Activated gamma-delta T cell treated with Interleukin-2 at 50 U/mL for 16 hours (primary cell): Measurements from ENCODE around the gene ARHGAP6.

Experiments
- DNase-seq: peaks from one replicate; pipeline ENCODE4 v3.0.0-alpha.2; 2020

ARHGAP6 gene

DNA sequence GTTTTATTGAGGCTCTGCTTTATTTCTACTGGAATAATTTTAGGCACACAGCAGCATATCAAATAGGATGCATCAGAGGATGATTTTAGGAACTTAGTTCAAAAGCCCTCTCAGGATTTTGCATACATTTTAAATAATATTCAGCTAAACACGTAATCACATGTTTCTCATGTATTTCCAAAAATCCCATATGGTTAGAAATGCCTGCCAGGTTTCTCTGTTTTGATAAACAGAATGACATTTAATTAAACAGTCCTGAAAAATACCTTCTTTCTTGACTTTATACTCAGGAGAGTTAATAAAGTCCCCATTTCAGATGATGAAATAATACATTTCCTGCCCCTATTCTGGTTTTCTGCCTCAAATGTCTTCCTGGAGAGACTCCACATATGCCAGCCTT, 459.0 kb downstream of the ARHGAP6 start:
- no peak for DNase-seq

DNA sequence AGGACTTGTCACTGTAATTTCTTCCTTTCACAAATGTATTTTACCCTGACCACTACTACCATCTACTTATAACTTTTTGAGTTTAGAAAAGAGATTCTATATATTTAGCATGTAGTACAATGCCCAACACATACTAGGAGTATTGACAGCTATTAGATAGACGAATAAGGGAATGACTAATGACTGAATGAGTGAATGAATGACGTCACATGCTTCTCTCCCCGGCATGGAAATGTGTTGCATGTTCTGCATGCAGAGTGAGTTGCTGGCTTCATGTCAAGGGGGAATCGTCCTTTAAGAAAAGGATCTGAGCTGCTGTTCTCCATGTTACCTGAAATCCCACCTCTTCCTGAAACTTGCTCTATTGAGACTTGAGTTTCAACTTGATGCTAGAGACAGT, 459.9 kb downstream of the ARHGAP6 start:
- DNase-seq: no peak

- no peak for DNase-seq
Measured at GRCh38 chrX:11197671-11198070, 468.0 kb downstream of the ARHGAP6 start.

DNA sequence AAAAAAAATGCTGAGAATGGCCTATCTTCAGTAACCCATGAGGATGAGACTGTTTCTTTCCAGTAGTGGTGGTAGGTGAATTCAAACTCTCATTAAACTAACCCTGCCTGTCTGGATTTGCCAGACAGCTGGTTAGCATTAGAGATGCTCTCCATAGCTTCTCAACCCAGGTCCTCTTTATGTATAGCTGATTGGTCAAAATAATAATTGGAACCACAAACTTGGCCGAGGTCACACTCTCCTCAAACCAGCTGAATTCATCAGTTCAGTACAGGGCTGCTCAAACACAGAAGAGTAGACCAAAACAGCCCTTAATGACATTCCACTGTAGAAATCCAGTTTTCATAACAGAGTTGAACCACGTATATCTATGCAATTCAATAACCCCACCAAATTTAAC, 469.2 kb downstream of the ARHGAP6 start:
- DNase-seq: no peak

GRCh38 chrX:11193035-11193469, 472.7 kb downstream of the ARHGAP6 start:
- DNase-seq: no peak

GRCh38 chrX:11190745-11191510, 474.8 kb downstream of the ARHGAP6 start:
- DNase-seq: no peak

DNA sequence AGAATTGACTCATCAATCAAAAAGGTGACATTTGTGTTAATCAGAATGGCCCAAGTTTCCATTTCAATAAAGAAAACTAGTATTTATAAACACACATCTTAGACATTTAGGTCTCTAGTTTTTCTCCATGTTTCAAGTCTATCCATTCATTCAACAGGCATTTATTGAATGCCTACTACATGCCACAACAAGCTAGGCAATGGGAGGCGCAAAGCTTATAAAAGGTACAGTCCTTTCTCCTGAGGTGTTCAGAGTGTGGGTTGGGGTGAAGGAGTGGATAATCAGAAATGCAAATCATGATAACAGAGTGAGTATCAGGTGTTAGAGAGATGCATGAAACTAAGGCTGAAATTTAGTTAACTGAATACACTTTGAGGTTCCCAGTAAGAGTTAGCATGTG, 476.6 kb downstream of the ARHGAP6 start:
- DNase-seq: no peak

- no peak for DNase-seq
Measured at GRCh38 chrX:11188664-11189063, 477.1 kb downstream of the ARHGAP6 start.

DNA sequence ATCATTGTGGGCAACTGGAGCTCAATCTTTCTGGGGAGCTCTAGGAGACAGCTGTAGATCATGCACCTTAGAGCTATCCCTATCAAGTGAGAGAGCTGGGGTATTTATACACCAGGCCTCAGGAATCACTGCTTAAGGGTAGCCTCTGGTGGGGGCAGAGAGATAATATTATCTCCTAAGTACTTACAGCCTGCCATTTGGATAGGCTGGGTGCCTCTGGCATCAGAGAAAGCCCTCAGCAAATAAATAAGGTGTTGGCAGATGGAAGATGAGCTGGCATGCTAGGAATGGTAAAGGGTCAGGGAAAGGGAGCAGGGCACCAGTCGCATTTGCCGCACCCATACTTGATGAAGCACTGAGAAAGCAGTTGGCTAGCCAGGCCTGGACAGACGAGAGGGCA, 478.7 kb downstream of the ARHGAP6 start:
- no peak for DNase-seq

GRCh38 chrX:11185861-11186260, 479.9 kb downstream of the ARHGAP6 start:
- DNase-seq: no peak

DNA sequence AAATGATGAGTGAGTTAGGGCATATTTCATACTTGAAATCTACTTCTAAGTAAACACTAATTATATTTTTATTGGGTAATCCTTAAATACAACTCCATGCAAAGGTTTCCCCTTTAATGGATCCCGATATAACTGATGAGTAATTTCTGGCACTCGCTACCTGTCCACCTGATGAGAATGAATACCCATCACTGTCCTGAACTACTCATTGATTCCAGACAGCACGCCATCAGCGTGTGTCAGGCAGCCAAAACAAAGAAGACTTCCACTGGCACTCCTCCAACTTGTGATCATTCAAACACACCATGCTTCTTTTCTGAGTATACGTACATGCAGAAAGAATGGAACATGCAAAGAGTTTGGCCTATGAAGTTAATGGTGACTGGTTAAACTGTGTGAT, 485.1 kb downstream of the ARHGAP6 start:
- no peak for DNase-seq

DNA sequence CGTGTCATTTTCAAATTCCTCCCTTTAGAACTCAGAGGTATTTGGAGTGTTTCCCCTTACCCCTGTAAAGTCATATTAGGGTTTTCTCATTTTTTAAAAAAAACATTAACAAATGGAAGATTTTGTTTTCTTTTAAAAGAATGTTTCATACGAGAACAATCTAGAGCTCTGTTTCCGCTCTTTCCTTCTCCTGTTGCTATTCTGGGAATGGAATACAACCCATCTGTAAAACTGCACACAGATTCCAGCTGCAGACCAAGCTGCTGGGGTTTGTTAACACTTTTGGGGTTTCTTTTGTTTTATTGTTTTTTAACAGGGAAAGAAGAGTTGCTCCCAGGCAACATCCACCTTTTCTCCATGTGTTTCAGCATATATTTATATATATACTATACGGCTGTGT, 493.3 kb downstream of the ARHGAP6 start:
- no peak for DNase-seq

- no peak for DNase-seq
Measured at GRCh38 chrX:11171956-11172355, 493.8 kb downstream of the ARHGAP6 start.

DNA sequence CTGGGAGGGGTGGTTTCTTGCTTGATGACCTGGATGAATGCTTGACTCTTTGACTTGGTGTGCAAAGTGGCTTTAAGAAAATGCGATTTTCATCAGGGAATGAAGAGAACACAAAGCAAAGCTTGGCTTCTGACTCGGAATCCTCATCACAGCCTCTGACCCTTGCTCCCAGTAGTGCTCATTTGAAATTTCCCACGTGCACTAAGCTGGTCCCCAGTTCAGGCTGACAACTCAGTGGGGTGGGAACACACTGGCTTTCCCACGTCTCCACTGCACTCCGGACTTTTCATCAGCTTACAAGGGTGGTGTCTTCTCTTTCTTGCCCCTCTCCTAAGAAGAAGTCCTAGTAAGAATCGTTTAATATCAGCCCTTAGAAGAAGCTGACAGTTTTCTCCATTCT, 501.3 kb downstream of the ARHGAP6 start:
- no peak for DNase-seq

- no peak for DNase-seq
Measured at GRCh38 chrX:11159149-11159548, 506.6 kb downstream of the ARHGAP6 start.

DNA sequence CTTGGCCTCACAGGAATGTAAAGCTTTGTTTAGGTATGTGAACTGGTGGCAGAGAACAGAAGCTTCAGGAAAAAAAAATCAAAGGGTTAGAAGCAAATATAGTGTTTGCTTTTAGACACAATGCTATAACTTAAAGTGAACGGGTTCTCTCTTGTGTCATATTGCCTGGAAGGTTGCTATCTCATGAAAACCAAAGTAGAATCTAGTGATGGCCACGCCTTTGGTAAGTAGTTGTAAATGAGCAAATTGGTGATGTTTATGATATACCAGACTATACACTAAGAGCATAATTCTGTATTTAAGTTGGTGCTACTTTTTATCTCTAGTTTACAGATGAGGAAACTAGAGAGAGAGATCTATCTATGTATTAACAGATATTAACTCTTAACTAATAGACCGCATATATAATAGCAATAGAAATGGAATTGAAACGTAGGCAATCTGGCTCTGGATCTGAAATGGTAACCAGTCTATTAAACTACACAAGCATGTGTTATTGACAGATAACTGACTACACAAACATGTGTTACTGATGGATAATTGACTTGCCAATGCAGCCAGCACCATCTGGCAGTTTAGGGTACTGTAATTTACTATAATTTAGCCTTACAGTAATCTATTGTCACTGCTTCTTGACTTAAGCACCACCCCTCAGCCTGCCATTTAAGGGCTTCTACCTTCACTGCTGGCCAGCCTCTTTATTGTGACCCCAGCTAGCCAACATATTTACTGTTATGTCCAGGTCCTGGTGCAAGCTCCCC, 513.7 kb downstream of the ARHGAP6 start:
- DNase-seq: no peak

GRCh38 chrX:11148401-11148800, 517.3 kb downstream of the ARHGAP6 start:
- no peak for DNase-seq

DNA sequence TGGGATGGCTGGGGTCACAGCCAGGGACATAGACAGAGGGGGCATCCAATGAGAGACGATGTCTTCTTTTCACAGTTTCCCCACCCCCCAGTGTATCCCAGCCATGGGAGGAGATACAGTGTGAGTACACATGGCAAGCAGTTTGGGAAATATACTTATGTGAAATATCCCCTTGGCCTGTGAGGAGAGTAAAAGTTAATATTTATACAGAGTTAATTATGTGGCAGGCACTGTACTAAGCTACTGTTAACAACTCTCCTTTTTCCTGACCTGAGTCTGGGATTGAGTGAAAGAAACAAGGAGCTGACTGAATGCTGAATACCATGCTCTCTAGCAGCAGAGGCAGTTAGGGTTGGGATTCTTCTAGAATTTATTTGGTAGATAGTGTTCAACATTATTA, 519.3 kb downstream of the ARHGAP6 start:
- DNase-seq: no peak

DNA sequence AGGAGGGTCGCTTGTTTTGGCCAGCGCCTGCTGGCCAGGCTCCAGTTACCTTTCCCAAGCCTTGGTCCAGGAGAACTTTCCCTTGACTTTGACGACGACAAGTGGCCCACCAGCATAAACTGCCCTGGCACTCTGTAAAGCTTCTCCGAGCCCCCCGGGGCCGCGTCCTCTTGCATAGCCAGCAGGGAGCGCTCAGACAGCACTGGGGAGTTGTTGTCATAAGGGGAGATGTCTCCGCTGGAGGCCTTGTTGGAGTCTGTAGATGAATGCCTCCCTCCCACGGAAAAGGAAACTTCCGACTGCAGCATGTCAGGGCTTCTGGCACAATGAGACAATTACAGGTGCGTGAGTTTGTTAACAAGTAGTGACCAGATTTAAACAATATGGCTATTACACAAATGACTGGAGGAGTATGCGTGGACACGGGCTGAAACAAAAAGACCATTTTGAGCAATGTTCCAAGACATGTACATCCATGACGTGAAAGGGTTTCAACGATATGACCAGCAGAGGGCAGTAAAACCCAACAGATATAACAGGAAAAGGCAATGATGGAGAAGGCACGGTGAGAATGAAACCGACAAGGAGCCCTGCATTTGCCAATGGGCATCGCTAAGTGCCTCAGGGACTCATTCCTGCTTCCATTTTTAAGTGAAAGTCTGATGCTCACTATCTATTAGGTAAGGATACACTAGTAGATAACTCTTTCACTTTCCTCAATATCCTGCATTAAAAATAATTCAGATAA, 521.6 kb downstream of the ARHGAP6 start:
- peak; percentile 39 for DNase-seq

- DNase-seq: no peak
Measured at GRCh38 chrX:11138498-11139390, 527.0 kb downstream of the ARHGAP6 start.

DNA sequence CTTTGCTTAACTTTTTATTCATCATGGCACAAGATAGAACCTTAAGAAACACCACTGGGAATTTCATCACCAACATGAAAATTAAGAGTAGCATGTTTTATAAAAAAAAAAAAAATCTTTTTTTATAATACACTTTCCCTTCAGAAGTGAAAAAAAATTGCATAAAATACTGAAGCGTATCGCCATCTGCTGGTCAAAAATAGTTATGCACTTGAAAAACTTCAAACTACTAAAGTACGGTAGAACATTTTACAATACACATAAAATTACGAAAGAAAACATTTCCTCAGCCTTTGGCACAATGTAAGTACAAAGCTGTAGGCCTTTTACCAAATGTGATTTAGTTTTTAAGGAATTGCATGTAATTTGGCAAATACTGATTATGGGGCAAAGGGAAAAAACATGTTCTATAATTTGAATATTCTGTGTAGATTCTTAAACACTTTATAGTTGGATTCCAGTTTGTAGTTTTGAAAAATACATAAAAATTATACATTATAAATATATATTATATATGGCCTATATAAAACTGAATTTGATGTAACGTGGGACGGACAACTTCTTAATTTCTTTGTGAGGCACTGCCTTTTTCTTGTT, 528.1 kb downstream of the ARHGAP6 start:
- DNase-seq: no peak

GRCh38 chrX:11135564-11136185, 530.0 kb downstream of the ARHGAP6 start:
- no peak for DNase-seq
